ENCODE results near the gene NFXL1.

DNA sequence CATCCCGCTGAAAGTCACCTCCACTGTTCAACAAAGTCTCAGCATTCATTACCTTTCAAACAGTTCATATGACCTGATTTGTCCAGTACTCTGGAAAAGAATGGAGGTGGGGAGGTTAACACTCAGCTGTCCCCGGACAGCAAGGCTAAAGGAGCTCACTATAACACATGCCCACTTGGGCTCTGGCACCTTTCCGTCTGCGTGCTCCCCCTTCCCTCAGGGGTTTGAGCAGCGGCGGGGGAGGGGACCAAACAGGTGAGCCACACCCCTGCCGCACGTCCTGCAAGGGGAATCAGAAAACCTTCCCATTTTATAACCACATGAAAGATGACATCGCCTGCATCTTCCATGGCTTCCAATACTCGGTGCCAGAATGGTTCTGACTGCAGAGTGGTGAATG lies 39.9 kb upstream of the NFXL1 start:
- TF ChIP-seq, protein P1, sequence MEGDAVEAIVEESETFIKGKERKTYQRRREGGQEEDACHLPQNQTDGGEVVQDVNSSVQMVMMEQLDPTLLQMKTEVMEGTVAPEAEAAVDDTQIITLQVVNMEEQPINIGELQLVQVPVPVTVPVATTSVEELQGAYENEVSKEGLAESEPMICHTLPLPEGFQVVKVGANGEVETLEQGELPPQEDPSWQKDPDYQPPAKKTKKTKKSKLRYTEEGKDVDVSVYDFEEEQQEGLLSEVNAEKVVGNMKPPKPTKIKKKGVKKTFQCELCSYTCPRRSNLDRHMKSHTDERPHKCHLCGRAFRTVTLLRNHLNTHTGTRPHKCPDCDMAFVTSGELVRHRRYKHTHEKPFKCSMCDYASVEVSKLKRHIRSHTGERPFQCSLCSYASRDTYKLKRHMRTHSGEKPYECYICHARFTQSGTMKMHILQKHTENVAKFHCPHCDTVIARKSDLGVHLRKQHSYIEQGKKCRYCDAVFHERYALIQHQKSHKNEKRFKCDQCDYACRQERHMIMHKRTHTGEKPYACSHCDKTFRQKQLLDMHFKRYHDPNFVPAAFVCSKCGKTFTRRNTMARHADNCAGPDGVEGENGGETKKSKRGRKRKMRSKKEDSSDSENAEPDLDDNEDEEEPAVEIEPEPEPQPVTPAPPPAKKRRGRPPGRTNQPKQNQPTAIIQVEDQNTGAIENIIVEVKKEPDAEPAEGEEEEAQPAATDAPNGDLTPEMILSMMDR (conservative IDR thresholded peaks at IDR 0.05; ENCODE audit: low read length), result no peak
- no peak for TF ChIP-seq EZH2phosphoT487 (IDR thresholded peaks at IDR 0.05; ENCODE audit: borderline replicate concordance, low read depth, low read length)
